IMR-90 (cell line): Measurements from ENCODE around the gene RAPH1. TPM values are rescaled to one million over a fixed set of nuclear protein-coding genes. Genes with fewer than 3 reads are reported as not detected.

Source experiments
- ATAC-seq: fragments of 200-7000 bp; cut with Tn5 transposase; 2 replicates; pipeline ENCODE4 v1.9.1; 2020; ENCODE audit warnings: low read depth, mild to moderate bottlenecking, moderate library complexity
- BruUV-seq: library from RNA; stranded (reverse); fragments of 400-500 nt; replicated peaks from 2 replicates; lab custom pipeline; 2021; lab: Mats Ljungman, UMichigan
- CTCF ChIA-PET: fragments of 300-600 bp; formaldehyde crosslinking; extraction: SDS; loops from one replicate; lab custom pipeline; 2021; ENCODE audit warnings: antibody characterized with exemption; lab: Yijun Ruan, JAX
- POLR2A ChIA-PET: fragments of 300-600 bp; sonication (Branson Sonifier 250); formaldehyde crosslinking; loops from one replicate; lab custom pipeline; 2022; ENCODE audit warnings: antibody characterized with exemption; ENCODE audit not compliant: unreplicated experiment; lab: Charles Lee
- DNase-seq: peaks from one replicate; pipeline ENCODE4 v3.0.0; 2013
- H2AFZ ChIP-seq: replicated peaks from 2 replicates; pipeline ENCODE3; 2013; ENCODE audit warnings: low read length, mild to moderate bottlenecking; ENCODE audit not compliant: poor library complexity
- H2AK5ac ChIP-seq: 2 replicates; pipeline ENCODE4 v1.6.1; 2013; ENCODE audit warnings: low read depth, low read length, inconsistent platforms
- H2AK9ac ChIP-seq: replicated peaks from 2 replicates; pipeline ENCODE3; 2013; ENCODE audit warnings: mild to moderate bottlenecking, low read depth, low read length, moderate library complexity; ENCODE audit not compliant: poor library complexity
- H2BK120ac ChIP-seq: 2 replicates; pipeline ENCODE4 v1.6.1; 2013; ENCODE audit warnings: low read depth, low read length, inconsistent platforms
- H2BK15ac ChIP-seq: 3 replicates; pipeline ENCODE4 v1.6.1; 2013; ENCODE audit warnings: low read depth, low read length, inconsistent platforms
- H2BK20ac ChIP-seq: 2 replicates; pipeline ENCODE4 v1.6.1; 2013; ENCODE audit warnings: low read depth, mild to moderate bottlenecking, inconsistent platforms, low read length, moderate library complexity
- H2BK5ac ChIP-seq: 2 replicates; pipeline ENCODE4 v1.6.1; 2013; ENCODE audit warnings: mild to moderate bottlenecking, low read depth, low read length, inconsistent platforms; ENCODE audit not compliant: poor library complexity, severe bottlenecking
- H3K14ac ChIP-seq: replicated peaks from 2 replicates; pipeline ENCODE4 v1.6.1; 2013; ENCODE audit warnings: low read depth, low read length, inconsistent platforms
- H3K18ac ChIP-seq: 2 replicates; pipeline ENCODE4 v1.6.1; 2013; ENCODE audit warnings: low read depth, low read length, control low read depth
- H3K23ac ChIP-seq: 2 replicates; pipeline ENCODE4 v1.6.1; 2013; ENCODE audit warnings: low read depth, low read length, inconsistent platforms
- H3K27ac ChIP-seq: 2 replicates; pipeline ENCODE4 v1.5.1; 2013; ENCODE audit warnings: mild to moderate bottlenecking, control low read depth, low read length; ENCODE audit not compliant: insufficient read depth
- H3K27me3 ChIP-seq: 2 replicates; pipeline ENCODE4 v1.6.1; 2013; ENCODE audit warnings: low read length; ENCODE audit not compliant: control insufficient read depth, insufficient read depth
- H3K36me3 ChIP-seq: 2 replicates; pipeline ENCODE4 v1.6.1; 2013; ENCODE audit warnings: low read length, mixed read lengths; ENCODE audit not compliant: control insufficient read depth, insufficient read depth
- H3K4ac ChIP-seq: 2 replicates; pipeline ENCODE4 v1.6.1; 2013; ENCODE audit warnings: low read depth, low read length, inconsistent platforms
- H3K4me1 ChIP-seq: 2 replicates; pipeline ENCODE4 v1.6.1; 2013; ENCODE audit warnings: low read length, mixed read lengths; ENCODE audit not compliant: control insufficient read depth, insufficient read depth
- H3K4me2 ChIP-seq: 2 replicates; pipeline ENCODE4 v1.6.1; 2013; ENCODE audit warnings: low read depth, mild to moderate bottlenecking, control low read depth, low read length, moderate library complexity
- H3K4me3 ChIP-seq: 2 replicates; pipeline ENCODE4 v1.5.1; 2013; ENCODE audit warnings: low read depth, mild to moderate bottlenecking, control low read depth, low read length, moderate library complexity; ENCODE audit not compliant: insufficient read depth
- H3K56ac ChIP-seq: 2 replicates; pipeline ENCODE4 v1.6.1; 2013; ENCODE audit warnings: low read length, inconsistent platforms; ENCODE audit not compliant: insufficient read depth; ENCODE audit errors: extremely low read depth
- H3K79me1 ChIP-seq, 2 experiments: 2 replicates each; pipeline ENCODE4 v1.6.1; 2013; ENCODE audit warnings: low read length in 2 of 2, inconsistent platforms in 1 of 2, low read depth in 1 of 2
- H3K9ac ChIP-seq: 2 replicates; pipeline ENCODE4 v1.6.1; 2013; ENCODE audit warnings: low read depth, low read length, control low read depth
- H3K9me1 ChIP-seq: 2 replicates; pipeline ENCODE4 v1.6.1; 2013; ENCODE audit warnings: low read length, inconsistent platforms; ENCODE audit not compliant: insufficient read depth
- H3K9me3 ChIP-seq: 2 replicates; pipeline ENCODE4 v1.6.1; 2013; ENCODE audit warnings: low read length; ENCODE audit not compliant: control insufficient read depth, insufficient read depth
- H4K20me1 ChIP-seq: 2 replicates; pipeline ENCODE4 v1.6.1; 2013; ENCODE audit warnings: low read length, inconsistent platforms; ENCODE audit not compliant: insufficient read depth
- H4K5ac ChIP-seq: 2 replicates; pipeline ENCODE4 v1.6.1; 2013; ENCODE audit warnings: mild to moderate bottlenecking, low read depth, low read length, control low read depth
- H4K8ac ChIP-seq, 2 experiments: 2 replicates each; pipeline ENCODE4 v1.6.1; 2013; ENCODE audit warnings: low read depth in 2 of 2, low read length in 2 of 2, control low read depth in 1 of 2, inconsistent platforms in 1 of 2
- H4K91ac ChIP-seq: 2 replicates; pipeline ENCODE4 v1.6.1; 2013; ENCODE audit warnings: low read depth, low read length, inconsistent platforms; ENCODE audit not compliant: insufficient read depth
- MAZ ChIP-seq: IDR thresholded peaks from 2 replicates; pipeline ENCODE4 v1.6.1; 2012; ENCODE audit warnings: low read depth, mild to moderate bottlenecking, low read length, improper control_type of control experiment, moderate library complexity, borderline replicate concordance
- SMC3 ChIP-seq: fragments of 150-350 bp; IDR thresholded peaks from 2 replicates; pipeline ENCODE4 v1.6.1; 2016; ENCODE audit warnings: low read depth, mild to moderate bottlenecking, antibody characterized with exemption, low read length, moderate library complexity
- WGBS, 2 experiments: methylation state at CpG; one replicate each; pipeline versions ENCODE4 v1.1.5 to v1.1.7; 2013; ENCODE audit warnings: missing lambda C conversion rate in 2 of 2; ENCODE audit not compliant: insufficient read length in 1 of 2; ENCODE audit errors: extremely low coverage in 2 of 2; 5-methylcytosine and 5-hydroxymethylcytosine counted together
- dilution Hi-C: fragments of 300-500 bp; cut with HindIII; formaldehyde crosslinking; loops from one replicate; pipeline ENCODE4 v1.14.3; 2018; ENCODE audit warnings: low sequenced_read_pairs; ENCODE audit not compliant: unreplicated experiment
- in situ Hi-C: fragments of 300-500 bp; cut with MboI; formaldehyde crosslinking; loops from 3 replicates; pipeline ENCODE4 v1.14.3; 2019; ENCODE audit warnings: low sequenced_read_pairs, inconsistent platforms, mixed read lengths
- intact Hi-C: fragments of 100-400 bp; cut with micrococcal nuclease; formaldehyde crosslinking; loops from 2 replicates; pipeline ENCODE4 v1.10.0; 2022
- polyA plus RNA-seq, 3 experiments: library from polyadenylated mRNA; depleted of rRNA; stranded (reverse); fragments of >200 nt; gene quantifications; 2 replicates each; pipeline ENCODE4 v1.2.3, GENCODE V29; 2012; ENCODE audit warnings: low replicate concordance in 1 of 3
- total RNA-seq: library from RNA; depleted of rRNA; stranded (reverse); fragments of >200 nt; gene quantifications from 2 replicates; pipeline ENCODE4 v1.2.3, GENCODE V29; 2012

The RAPH1 gene
- total and polyA plus RNA-seq, 2 of the 4 experiments (the other 2 are of a cell fraction): 7.5 to 15.1 TPM

DNA sequence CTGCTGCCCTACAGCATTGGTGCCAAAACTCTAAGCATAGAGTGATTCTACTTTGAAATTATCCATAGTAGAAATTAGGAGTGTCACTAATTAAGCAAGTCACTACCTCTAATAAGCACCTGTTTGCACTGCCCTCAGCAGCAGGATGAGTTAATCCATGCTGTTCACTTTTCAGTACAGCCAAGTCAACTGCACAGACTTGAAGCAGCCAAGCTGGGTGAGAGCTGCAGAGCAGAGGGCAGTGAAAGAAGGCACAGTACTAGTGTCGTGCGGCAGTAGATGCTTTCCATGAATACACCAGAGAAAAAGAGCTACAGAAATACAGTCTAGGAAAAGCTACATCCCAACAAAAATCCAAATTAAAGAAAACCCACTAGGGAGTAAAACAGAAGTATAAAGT lies 98.6 kb downstream of the RAPH1 start:
- no peak overlapping the region for H3K18ac ChIP-seq
- dilution Hi-C loops: no loop called here
- H2AK5ac ChIP-seq: no peak overlapping the region
- no peak overlapping the region for H2AK9ac ChIP-seq
- H3K56ac ChIP-seq: no peak overlapping the region
- no peaks in the 10 kb centered on the region; the same call in 1 of the 2 replicates for H4K20me1 ChIP-seq
- no peak overlapping the region for H3K4me3 ChIP-seq
- H2BK5ac ChIP-seq: no peak overlapping the region
- no peak overlapping the region for H3K9ac ChIP-seq
- no peak overlapping the region for H4K5ac ChIP-seq
- no peak for TF ChIP-seq MAZ
- TF ChIP-seq SMC3: no peak
- no peak overlapping the region for H2BK120ac ChIP-seq
- H4K91ac ChIP-seq: no peak overlapping the region
- ChIA-PET POLR2A (no interaction called here), CTCF (no interaction called here)
- no peaks in the 10 kb centered on the region for H3K9me3 ChIP-seq
- no TSS peak for BruUV-seq
- H3K14ac ChIP-seq: no peak overlapping the region
- H3K23ac ChIP-seq: no peak overlapping the region
- no peaks in the 10 kb centered on the region for H3K4me1 ChIP-seq
- in situ Hi-C loops: no loop called here
- peaks cover 21% of the 10 kb centered on the region for H3K36me3 ChIP-seq
- no peak overlapping the region for H4K8ac ChIP-seq
- H3K4me2 ChIP-seq: no peak overlapping the region
- no CpG with 5 or more reads among the region's 2 CpGs for WGBS, 2 experiments
- ATAC-seq (no peak), DNase-seq (no peak)
- no peaks in the 10 kb centered on the region for H3K27me3 ChIP-seq
- H3K9me1 ChIP-seq: peaks cover 11% of the 10 kb centered on the region
- H3K79me1 ChIP-seq: peaks cover 15 to 39% of the 10 kb centered on the region in 2 experiments
- no peak overlapping the region for H2BK20ac ChIP-seq
- intact Hi-C loops: no loop called here
- no peak overlapping the region for H3K4ac ChIP-seq
- no peak overlapping the region for H3K27ac ChIP-seq
- H2BK15ac ChIP-seq: no peak overlapping the region
- no peak overlapping the region for H2AFZ ChIP-seq
